K562 (cell line): Measurements from ENCODE around the gene LINGO3. TPM values are rescaled to one million over a fixed set of nuclear protein-coding genes. Genes with fewer than 3 reads are reported as not detected.
A peak's percentile ranks its signal among the peaks of the same experiment; 100 is the strongest.

Experiments used
- ATF7 ChIP-seq: fragments of 450-650 bp; IDR thresholded peaks from 2 replicates; pipeline ENCODE4 v1.7.1; 2014; ENCODE audit warnings: mild to moderate bottlenecking, moderate library complexity
- CBX5 ChIP-seq: IDR thresholded peaks from 2 replicates; pipeline ENCODE4 v1.6.1; 2014; ENCODE audit warnings: low read depth, borderline replicate concordance
- CBX8 ChIP-seq: fragments of 200-600 bp; sonication (generic); IDR thresholded peaks from 2 replicates; pipeline ENCODE4 v1.6.1; 2012; ENCODE audit warnings: borderline replicate concordance, mixed run types, low read depth, mild to moderate bottlenecking, moderate library complexity, mixed read lengths, low read length, control low read depth, inconsistent platforms; ENCODE audit not compliant: poor library complexity, severe bottlenecking; ENCODE audit errors: extremely low read depth
- CREB1 ChIP-seq, 2 experiments: sonication (generic) in 1 of 2; formaldehyde crosslinking in 1 of 2; IDR thresholded peaks; 2 replicates each; pipeline versions ENCODE4 v1.6.1 to v1.8.0; 2012 to 2022; ENCODE audit warnings: inconsistent platforms in 1 of 2, mild to moderate bottlenecking in 1 of 2, missing genetic modification reagents in 1 of 2, moderate library complexity in 1 of 2
- HDAC2 ChIP-seq: fragments of 450-650 bp; IDR thresholded peaks from 2 replicates; pipeline ENCODE4 v1.6.1; 2016; ENCODE audit warnings: mild to moderate bottlenecking
- HMGN3 ChIP-seq: IDR thresholded peaks from 2 replicates; pipeline ENCODE4 v1.6.1; 2011; ENCODE audit warnings: borderline replicate concordance, low read depth, mild to moderate bottlenecking, mixed read lengths, low read length; ENCODE audit not compliant: insufficient read length; ENCODE audit errors: extremely low read depth
- JUN ChIP-seq, 2 experiments: sonication (generic) in 1 of 2; formaldehyde crosslinking in 1 of 2; IDR thresholded peaks; 2 replicates each; pipeline versions ENCODE4 v1.6.1 to v1.8.0; 2012 to 2022; ENCODE audit warnings: borderline replicate concordance in 2 of 2, mild to moderate bottlenecking in 2 of 2, improper control_type of control experiment in 1 of 2, low read depth in 1 of 2, low read length in 1 of 2, missing genetic modification reagents in 1 of 2
- MAZ ChIP-seq, 2 experiments: fragments of 450-650 bp in 1 of 2; sonication (generic) in 1 of 2; formaldehyde crosslinking; IDR thresholded peaks in 1 of 2; conservative IDR thresholded peaks in 1 of 2; 2 replicates each; pipeline versions ENCODE4 v1.4.0 to v1.5.0; 2020; ENCODE audit warnings: mild to moderate bottlenecking in 1 of 2, missing genetic modification reagents in 1 of 2
- NKRF ChIP-seq: fragments of 450-650 bp; IDR thresholded peaks from 2 replicates; pipeline ENCODE4 v1.6.1; 2016; ENCODE audit warnings: borderline replicate concordance
- NR2C1 ChIP-seq, 2 experiments: fragments of 450-650 bp; IDR thresholded peaks; 2 replicates each; pipeline ENCODE4 v1.6.1; 2017; ENCODE audit warnings: mild to moderate bottlenecking in 2 of 2, antibody characterized with exemption in 1 of 2, inconsistent platforms in 1 of 2, missing compliant biosample characterization in 1 of 2, missing genetic modification characterization in 1 of 2
- PCBP2 ChIP-seq: fragments of 200-400 bp; formaldehyde crosslinking; IDR thresholded peaks from 2 replicates; pipeline ENCODE4 v1.6.1; 2018; ENCODE audit warnings: low read length, low read depth, mild to moderate bottlenecking, moderate library complexity; ENCODE audit not compliant: poor library complexity, severe bottlenecking
- RBFOX2 ChIP-seq: fragments of 200-400 bp; formaldehyde crosslinking; IDR thresholded peaks from 2 replicates; pipeline ENCODE4 v1.6.1; 2017; ENCODE audit warnings: low read depth, mild to moderate bottlenecking, low read length, moderate library complexity
- SMAD2 ChIP-seq: fragments of 150-350 bp; IDR thresholded peaks from 2 replicates; pipeline ENCODE4 v1.6.1; 2014; ENCODE audit warnings: low read depth, mild to moderate bottlenecking, low read length
- ZNF408 ChIP-seq: fragments of 250-450 bp; sonication (Bioruptor Pico); IDR thresholded peaks from 2 replicates; pipeline ENCODE4 v1.4.0; 2020; ENCODE audit warnings: low read depth, mild to moderate bottlenecking, moderate library complexity
- polyA plus RNA-seq, 8 experiments: library from polyadenylated mRNA; depleted of rRNA in 4 of 8; stranded (reverse) in 5 of 8; unstranded in 3 of 8; fragments of >200 nt; fragmentation: Nextera tagmentation in 2 of 8; fragmentation: Illumina TruSeq in 1 of 8; extraction: Ambion mirVana in 2 of 8; extraction: Trizol in 1 of 8; gene quantifications; 2 replicates each; pipeline versions ENCODE4 v1.2.1 to v1.2.3, GENCODE V29; 2011 to 2014; ENCODE audit warnings: inconsistent platforms in 1 of 8, missing spikeins in 1 of 8
- total RNA-seq, 7 experiments: library from RNA; depleted of rRNA in 6 of 7; stranded (reverse); fragments of >200 nt in 6 of 7; fragmentation: Illumina TruSeq in 2 of 7; extraction: Trizol in 2 of 7; gene quantifications; 2 replicates each; pipeline versions ENCODE4 v1.2.1 to v1.2.3, GENCODE V29; 2011 to 2021; ENCODE audit warnings: low replicate concordance in 1 of 7
- TF ChIP-seq, protein P1 (sequence below): sonication (generic); formaldehyde crosslinking; IDR thresholded peaks from 2 replicates; pipeline ENCODE4 v1.8.0; 2022; ENCODE audit warnings: missing genetic modification reagents, mild to moderate bottlenecking, borderline replicate concordance
- TF ChIP-seq, protein P2 (sequence below): fragments of 250-450 bp; sonication (Bioruptor Pico); IDR thresholded peaks from 2 replicates; pipeline ENCODE4 v1.4.0; 2020; ENCODE audit warnings: mild to moderate bottlenecking, moderate library complexity
- TF ChIP-seq, protein P3 (sequence below): sonication (generic); formaldehyde crosslinking; IDR thresholded peaks from 2 replicates; pipeline ENCODE4 v1.8.1; 2023; ENCODE audit warnings: mild to moderate bottlenecking, missing genetic modification reagents

LINGO3 gene
- total and polyA plus RNA-seq, 9 of the 15 experiments (the other 6 are each of a cell fraction or from before 2014, with no cell fraction given): 0.03 to 0.05 (median 0.03) TPM; not detected in 6

DNA sequence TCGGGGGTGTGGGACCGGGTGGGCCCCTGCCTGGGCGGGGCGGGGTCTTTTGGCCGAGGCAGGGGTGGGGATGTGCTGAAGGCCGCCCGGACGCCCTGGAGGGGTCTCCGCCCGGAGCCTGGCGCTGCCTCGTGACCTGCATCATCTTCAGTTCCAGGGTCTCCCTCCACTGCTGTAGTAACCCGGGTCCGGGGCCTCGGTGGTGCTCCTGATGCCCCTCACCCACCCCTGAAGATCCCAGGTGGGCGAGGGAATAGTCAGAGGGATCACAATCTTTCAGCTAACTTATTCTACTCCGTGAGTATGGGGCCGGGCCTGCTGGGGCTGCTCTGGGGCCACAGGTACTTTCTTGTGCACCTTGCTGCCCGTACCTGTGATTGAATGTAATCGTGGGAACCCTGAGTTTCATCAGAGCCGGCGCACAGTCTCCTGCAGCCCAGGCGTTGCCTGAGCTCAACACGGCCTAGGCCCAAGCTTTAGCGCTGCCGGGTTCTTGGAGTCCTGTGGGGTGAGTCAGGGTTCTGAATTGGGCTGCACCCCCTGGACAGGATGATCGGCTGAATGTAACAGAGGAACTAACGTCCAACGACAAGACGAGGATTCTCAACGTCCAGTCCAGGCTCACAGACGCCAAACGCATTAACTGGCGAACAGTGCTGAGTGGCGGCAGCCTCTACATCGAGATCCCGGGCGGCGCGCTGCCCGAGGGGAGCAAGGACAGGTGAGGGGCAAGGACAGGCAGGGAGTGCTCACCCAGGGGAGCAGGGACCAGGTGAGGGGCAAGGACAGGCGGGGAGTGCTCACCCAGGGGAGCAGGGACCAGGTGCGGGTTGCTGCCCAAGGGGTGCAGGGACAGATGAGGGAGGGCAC is 36.5 kb downstream of the LINGO3 start (continued):
- TF ChIP-seq, protein P1, sequence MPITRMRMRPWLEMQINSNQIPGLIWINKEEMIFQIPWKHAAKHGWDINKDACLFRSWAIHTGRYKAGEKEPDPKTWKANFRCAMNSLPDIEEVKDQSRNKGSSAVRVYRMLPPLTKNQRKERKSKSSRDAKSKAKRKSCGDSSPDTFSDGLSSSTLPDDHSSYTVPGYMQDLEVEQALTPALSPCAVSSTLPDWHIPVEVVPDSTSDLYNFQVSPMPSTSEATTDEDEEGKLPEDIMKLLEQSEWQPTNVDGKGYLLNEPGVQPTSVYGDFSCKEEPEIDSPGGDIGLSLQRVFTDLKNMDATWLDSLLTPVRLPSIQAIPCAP (CRISPR knock-in tag): no peak
- 0 out of 4 replicates have a peak, but pooled peaks of 1 of the 2 experiments have one; percentile 16 for TF ChIP-seq MAZ (CRISPR knock-in tag; conservative IDR thresholded peaks at IDR 0.05 in 1 of 2, IDR thresholded peaks at IDR 0.05 in 1 of 2)
- TF ChIP-seq ZNF408: no peak
- TF ChIP-seq NR2C1 (IDR thresholded peaks at IDR 0.05): no peak
- TF ChIP-seq NR2C1 (tag; IDR thresholded peaks at IDR 0.05): no peak
- 0 out of 2 replicates have a peak, but pooled peaks have one; percentile 9 for TF ChIP-seq NKRF
- TF ChIP-seq, protein P2, sequence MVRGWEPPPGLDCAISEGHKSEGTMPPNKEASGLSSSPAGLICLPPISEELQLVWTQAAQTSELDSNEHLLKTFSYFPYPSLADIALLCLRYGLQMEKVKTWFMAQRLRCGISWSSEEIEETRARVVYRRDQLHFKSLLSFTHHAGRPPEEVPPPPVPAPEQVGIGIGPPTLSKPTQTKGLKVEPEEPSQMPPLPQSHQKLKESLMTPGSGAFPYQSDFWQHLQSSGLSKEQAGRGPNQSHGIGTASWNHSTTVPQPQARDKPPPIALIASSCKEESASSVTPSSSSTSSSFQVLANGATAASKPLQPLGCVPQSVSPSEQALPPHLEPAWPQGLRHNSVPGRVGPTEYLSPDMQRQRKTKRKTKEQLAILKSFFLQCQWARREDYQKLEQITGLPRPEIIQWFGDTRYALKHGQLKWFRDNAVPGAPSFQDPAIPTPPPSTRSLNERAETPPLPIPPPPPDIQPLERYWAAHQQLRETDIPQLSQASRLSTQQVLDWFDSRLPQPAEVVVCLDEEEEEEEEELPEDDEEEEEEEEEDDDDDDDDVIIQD (CRISPR knock-in tag): no peak
- TF ChIP-seq RBFOX2: peak; percentile 70
- TF ChIP-seq HDAC2: no peak
- no peak for TF ChIP-seq CBX5
- TF ChIP-seq JUN (IDR thresholded peaks at IDR 0.05; ENCODE audit: borderline replicate concordance, low read depth, low read length): no peak
- no peak for TF ChIP-seq JUN (CRISPR knock-in tag; IDR thresholded peaks at IDR 0.05; ENCODE audit: borderline replicate concordance)
- TF ChIP-seq, protein P3, sequence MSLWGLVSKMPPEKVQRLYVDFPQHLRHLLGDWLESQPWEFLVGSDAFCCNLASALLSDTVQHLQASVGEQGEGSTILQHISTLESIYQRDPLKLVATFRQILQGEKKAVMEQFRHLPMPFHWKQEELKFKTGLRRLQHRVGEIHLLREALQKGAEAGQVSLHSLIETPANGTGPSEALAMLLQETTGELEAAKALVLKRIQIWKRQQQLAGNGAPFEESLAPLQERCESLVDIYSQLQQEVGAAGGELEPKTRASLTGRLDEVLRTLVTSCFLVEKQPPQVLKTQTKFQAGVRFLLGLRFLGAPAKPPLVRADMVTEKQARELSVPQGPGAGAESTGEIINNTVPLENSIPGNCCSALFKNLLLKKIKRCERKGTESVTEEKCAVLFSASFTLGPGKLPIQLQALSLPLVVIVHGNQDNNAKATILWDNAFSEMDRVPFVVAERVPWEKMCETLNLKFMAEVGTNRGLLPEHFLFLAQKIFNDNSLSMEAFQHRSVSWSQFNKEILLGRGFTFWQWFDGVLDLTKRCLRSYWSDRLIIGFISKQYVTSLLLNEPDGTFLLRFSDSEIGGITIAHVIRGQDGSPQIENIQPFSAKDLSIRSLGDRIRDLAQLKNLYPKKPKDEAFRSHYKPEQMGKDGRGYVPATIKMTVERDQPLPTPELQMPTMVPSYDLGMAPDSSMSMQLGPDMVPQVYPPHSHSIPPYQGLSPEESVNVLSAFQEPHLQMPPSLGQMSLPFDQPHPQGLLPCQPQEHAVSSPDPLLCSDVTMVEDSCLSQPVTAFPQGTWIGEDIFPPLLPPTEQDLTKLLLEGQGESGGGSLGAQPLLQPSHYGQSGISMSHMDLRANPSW (CRISPR knock-in tag): no peak
- no peak for TF ChIP-seq CREB1 (IDR thresholded peaks at IDR 0.05)
- TF ChIP-seq CREB1 (CRISPR knock-in tag; IDR thresholded peaks at IDR 0.05): no peak
- peak; percentile 41 for TF ChIP-seq HMGN3
- no peak for TF ChIP-seq SMAD2
- no peak for TF ChIP-seq ATF7
- no peak for TF ChIP-seq CBX8
- no peak for TF ChIP-seq PCBP2
